Spleen (tissue), 11 donors: ENCODE measurements around the gene RASGEF1B. TPM values are rescaled to one million over a fixed set of nuclear protein-coding genes. Genes with fewer than 3 reads are reported as not detected.

Source experiments
- DNase-seq: peaks from one replicate; pipeline ENCODE4 v3.0.0-alpha.2; 2020
- H3K27ac ChIP-seq, 8 donors: fragments of 200-600 bp; sonication (generic) in 7 of 8; 1 replicate in 4 of 8; 2 replicates in 4 of 8; pipeline versions ENCODE4 v1.5.0 to v1.8.0; 2016 to 2021; ENCODE audit warnings: inconsistent platforms in 4 of 8, mild to moderate bottlenecking in 4 of 8, moderate library complexity in 1 of 8
- H3K27me3 ChIP-seq, 7 donors: fragments of 200-600 bp; sonication (generic) in 6 of 7; replicated peaks in 1 of 7; 1 replicate in 4 of 7; 2 replicates in 3 of 7; pipeline versions ENCODE4 v1.5.0 to v1.8.0; 2016 to 2021; ENCODE audit warnings: inconsistent platforms in 3 of 7, mild to moderate bottlenecking in 1 of 7
- H3K36me3 ChIP-seq, 6 donors: fragments of 200-600 bp; sonication (generic) in 5 of 6; 1 replicate in 4 of 6; 2 replicates in 2 of 6; pipeline versions ENCODE4 v1.5.0 to v1.8.0; 2016 to 2021; ENCODE audit warnings: inconsistent platforms in 2 of 6
- H3K4me1 ChIP-seq, 6 donors: fragments of 200-600 bp; sonication (generic) in 5 of 6; 1 replicate in 3 of 6; 2 replicates in 3 of 6; pipeline versions ENCODE4 v1.5.0 to v1.8.0; 2016 to 2021; ENCODE audit warnings: inconsistent platforms in 3 of 6
- H3K4me3 ChIP-seq, 8 donors: fragments of 200-600 bp; sonication (generic) in 7 of 8; 1 replicate in 4 of 8; 2 replicates in 4 of 8; pipeline versions ENCODE4 v1.5.0 to v1.8.0; 2016 to 2021; ENCODE audit warnings: inconsistent platforms in 4 of 8, mild to moderate bottlenecking in 4 of 8, moderate library complexity in 2 of 8
- H3K9me3 ChIP-seq, 8 donors: fragments of 200-600 bp; sonication (generic) in 7 of 8; 1 replicate in 4 of 8; 2 replicates in 4 of 8; pipeline versions ENCODE4 v1.5.0 to v1.8.0; 2016 to 2021; ENCODE audit warnings: inconsistent platforms in 4 of 8
- CTCF ChIP-seq, 11 experiments: fragments of 200-600 bp in 7 of 11; fragments of 450-650 bp in 4 of 11; sonication (generic) in 4 of 11; IDR thresholded peaks in 8 of 11; conservative IDR thresholded peaks in 3 of 11; 1 replicate in 7 of 11; 2 replicates in 4 of 11; pipeline versions ENCODE4 v1.4.0 to v1.8.0; 2016 to 2021; ENCODE audit warnings: antibody characterized with exemption in 11 of 11, inconsistent platforms in 4 of 11, mild to moderate bottlenecking in 1 of 11
- POLR2A ChIP-seq, 3 donors: fragments of 450-650 bp; IDR thresholded peaks; one replicate each; pipeline ENCODE4 v1.5.1; 2017; ENCODE audit warnings: antibody characterized with exemption in 3 of 3, mild to moderate bottlenecking in 1 of 3
- POLR2AphosphoS5 ChIP-seq, 3 donors: sonication (generic); formaldehyde crosslinking; IDR thresholded peaks; one replicate each; pipeline ENCODE4 v1.5.1; 2017; ENCODE audit warnings: antibody characterized with exemption in 3 of 3
- WGBS, 5 donors: extraction: QIAGEN DNeasy Blood & Tissue Kit in 3 of 5; methylation state at CpG; one replicate each; pipeline versions ENCODE4 v1.1.5 to v1.1.7; 2013 to 2018; 5-methylcytosine and 5-hydroxymethylcytosine counted together
- intact Hi-C: fragments of 100-400 bp; cut with DNase I; formaldehyde crosslinking; loops from one replicate; pipeline ENCODE4 v1.15.0; 2023; ENCODE audit warnings: low total_unique reads
- polyA plus RNA-seq, 3 donors: library from polyadenylated mRNA; stranded (reverse); fragments of 200-250 nt; gene quantifications; one replicate each; pipeline ENCODE4 v1.2.1, GENCODE V29; 2013
- total RNA-seq, 7 donors: library from RNA; depleted of rRNA in 3 of 7; stranded (reverse); fragments of >200 nt in 3 of 7; fragmentation: NEBNext Ultra II Directional in 4 of 7; extraction: Animal tissue kit (Norgen Biotek cat#: 25700) in 4 of 7; gene quantifications; one replicate each; pipeline versions ENCODE4 v1.1.0 to v1.2.1, GENCODE V29; 2016 to 2021
- donor health status: healthy with polysubstance abuse.
- donor health status: DM: no; HTN: no; CAD: no; lungs with moderate emphysema.
- donor health status: DM: no; HTN: no; CAD: no.
- donor health status: Bipolar disorder and iron deficiency.
- donor health status: healthy.
- donor health status: DM: no; HTN: no; CAD: no.
- donor health status: DM: yes; HTN: yes; CAD: no.

RASGEF1B gene
- total and polyA plus RNA-seq, 10 donors: 9.4 to 69.5 (median 32.0) TPM

- peaks cover 10 to 57% (median 29%) of the 10 kb centered on the region in 6 donors for H3K4me1 ChIP-seq
- H3K9me3 ChIP-seq: no peaks in the 10 kb centered on the region
- H3K27me3 ChIP-seq: no peaks in the 10 kb centered on the region
- 76 to 85% (median 82%) methylated on average over 6 of the region's 6 CpGs for WGBS, 5 donors
- intact Hi-C loops: no loop called here
- no peaks in the 10 kb centered on the region for H3K36me3 ChIP-seq
- no peak for DNase-seq
- H3K27ac ChIP-seq: no peak overlapping the region
- TF ChIP-seq CTCF (IDR thresholded peaks at IDR 0.05 in 8 of 11, conservative IDR thresholded peaks at IDR 0.05 in 3 of 11): no peak
- TF ChIP-seq POLR2AphosphoS5 (IDR thresholded peaks at IDR 0.05): no peak
- no peak for TF ChIP-seq POLR2A (IDR thresholded peaks at IDR 0.05)
- H3K4me3 ChIP-seq: no peak overlapping the region
Observed at GRCh38 chr4:81516241-81516640, 44.5 kb upstream of the RASGEF1B start.

GRCh38 chr4:81512757-81513501, 41.2 kb upstream of the RASGEF1B start:
- Histone ChIP-seq H3K36me3 (no peaks in the 10 kb centered on the region), H3K9me3 (no peaks in the 10 kb centered on the region), H3K4me3 (no peak overlapping the region), H3K27me3 (no peaks in the 10 kb centered on the region), H3K4me1 (peaks cover 5 to 66% (median 42%) of the 10 kb centered on the region in 6 donors), H3K27ac (peak overlapping the region in 4 of 8 donors; percentile 14 to 38 (median 28))
- no peak for TF ChIP-seq POLR2AphosphoS5 (IDR thresholded peaks at IDR 0.05)
- WGBS, 5 donors: 25 to 43% (median 37%) methylated on average over 4 of the region's 4 CpGs
- intact Hi-C loops: no loop called here
- peak; percentile 71 for DNase-seq

- no peak for DNase-seq
- H3K9me3 ChIP-seq: no peaks in the 10 kb centered on the region
- intact Hi-C loops: no loop called here
- H3K27me3 ChIP-seq: no peaks in the 10 kb centered on the region
- H3K36me3 ChIP-seq: no peaks in the 10 kb centered on the region
- WGBS, 5 donors: 75 to 86% (median 78%) methylated on average over 4 of the region's 4 CpGs
- TF ChIP-seq CTCF (IDR thresholded peaks at IDR 0.05 in 8 of 11, conservative IDR thresholded peaks at IDR 0.05 in 3 of 11) (no peak), POLR2A (IDR thresholded peaks at IDR 0.05) (no peak), POLR2AphosphoS5 (IDR thresholded peaks at IDR 0.05) (no peak)
- H3K27ac ChIP-seq: peak overlapping the region in 3 of 8 donors; percentile 24 to 38 (median 32)
- H3K4me3 ChIP-seq: no peak overlapping the region
- peaks cover 5 to 72% (median 48%) of the 10 kb centered on the region in 6 donors for H3K4me1 ChIP-seq
Observed at GRCh38 chr4:81512001-81512756, 40.5 kb upstream of the RASGEF1B start.

- intact Hi-C loops: no loop called here
- no peaks in the 10 kb centered on the region for H3K9me3 ChIP-seq
- no peak for TF ChIP-seq POLR2A (IDR thresholded peaks at IDR 0.05)
- TF ChIP-seq POLR2AphosphoS5 (IDR thresholded peaks at IDR 0.05): no peak
- TF ChIP-seq CTCF (IDR thresholded peaks at IDR 0.05 in 8 of 11, conservative IDR thresholded peaks at IDR 0.05 in 3 of 11): no peak
- no peak overlapping the region for H3K27ac ChIP-seq
- no peaks in the 10 kb centered on the region for H3K27me3 ChIP-seq
- WGBS, 5 donors: 72 to 85% (median 75%) methylated on average over 3 of the region's 3 CpGs
- DNase-seq: no peak
- H3K36me3 ChIP-seq: no peaks in the 10 kb centered on the region
- peaks cover 12 to 87% (median 61%) of the 10 kb centered on the region in 6 donors for H3K4me1 ChIP-seq
- no peak overlapping the region for H3K4me3 ChIP-seq
Observed at GRCh38 chr4:81510643-81511178, 39.0 kb upstream of the RASGEF1B start.
